ENCODE results near the gene SYNGR1.

SYNGR1 gene

GRCh38 chr22:39381930-39382329 is 32.1 kb downstream of the SYNGR1 start:
- TF ChIP-seq GATA1 (IDR thresholded peaks at IDR 0.05; ENCODE audit: low read depth, low read length) (no peak), POLR2A (IDR thresholded peaks at IDR 0.05; ENCODE audit: low read length) (no peak)

GRCh38 chr22:39382410-39382809 is 32.6 kb downstream of the SYNGR1 start:
- DNase-seq = no peak
- no peak for TF ChIP-seq POLR2A (IDR thresholded peaks at IDR 0.05; ENCODE audit: low read length)
- no peak for TF ChIP-seq GATA1 (IDR thresholded peaks at IDR 0.05; ENCODE audit: low read depth, low read length)

More at GRCh38 chr22:39381930-39382329, 32.1 kb downstream of the SYNGR1 start:
- DNase-seq = no peak

GRCh38 chr22:39383841-39384625 is 34.2 kb downstream of the SYNGR1 start:
- no peak for TF ChIP-seq POLR2A (IDR thresholded peaks at IDR 0.05; ENCODE audit: low read length)
- no peak for TF ChIP-seq GATA1 (IDR thresholded peaks at IDR 0.05; ENCODE audit: low read depth, low read length)
- DNase-seq = no peak

- TF ChIP-seq POLR2A (IDR thresholded peaks at IDR 0.05; ENCODE audit: low read length) = no peak
- DNase-seq = peak; percentile 28 to 34
Measured at GRCh38 chr22:39384750-39385480, 35.1 kb downstream of the SYNGR1 start.

- TF ChIP-seq POLR2A (IDR thresholded peaks at IDR 0.05; ENCODE audit: low read length) = no peak
- no peak for TF ChIP-seq GATA1 (IDR thresholded peaks at IDR 0.05; ENCODE audit: low read depth, low read length)
- peak; percentile 74 to 84 for DNase-seq
Measured at GRCh38 chr22:39388261-39389011, 38.6 kb downstream of the SYNGR1 start.

- TF ChIP-seq POLR2A (IDR thresholded peaks at IDR 0.05; ENCODE audit: low read length) = no peak
- TF ChIP-seq GATA1 (IDR thresholded peaks at IDR 0.05; ENCODE audit: low read depth, low read length) = no peak
- DNase-seq = no peak
Measured at GRCh38 chr22:39389420-39389819, 39.6 kb downstream of the SYNGR1 start.

- TF ChIP-seq GATA1 (IDR thresholded peaks at IDR 0.05; ENCODE audit: low read depth, low read length) = no peak
- DNase-seq = no peak
Measured at GRCh38 chr22:39392341-39392948, 42.7 kb downstream of the SYNGR1 start.

GRCh38 chr22:39395936-39396796 is 46.4 kb downstream of the SYNGR1 start:
- DNase-seq = no peak
- TF ChIP-seq POLR2A (IDR thresholded peaks at IDR 0.05; ENCODE audit: low read length) = no peak
- no peak for TF ChIP-seq GATA1 (IDR thresholded peaks at IDR 0.05; ENCODE audit: low read depth, low read length)

GRCh38 chr22:39396797-39397195 is 47.0 kb downstream of the SYNGR1 start:
- no peak for DNase-seq
- TF ChIP-seq GATA1 (IDR thresholded peaks at IDR 0.05; ENCODE audit: low read depth, low read length) (no peak), POLR2A (IDR thresholded peaks at IDR 0.05; ENCODE audit: low read length) (no peak)

- TF ChIP-seq GATA1 (IDR thresholded peaks at IDR 0.05; ENCODE audit: low read depth, low read length) = no peak
- TF ChIP-seq POLR2A (IDR thresholded peaks at IDR 0.05; ENCODE audit: low read length) = no peak
- no peak for DNase-seq
Measured at GRCh38 chr22:39401301-39401631, 51.5 kb downstream of the SYNGR1 start.

GRCh38 chr22:39405346-39406085 is 55.7 kb downstream of the SYNGR1 start:
- no peak for DNase-seq
- TF ChIP-seq POLR2A (IDR thresholded peaks at IDR 0.05; ENCODE audit: low read length) (no peak), GATA1 (IDR thresholded peaks at IDR 0.05; ENCODE audit: low read depth, low read length) (no peak)

GRCh38 chr22:39408173-39408572 is 58.4 kb downstream of the SYNGR1 start:
- TF ChIP-seq POLR2A (IDR thresholded peaks at IDR 0.05; ENCODE audit: low read length) = no peak
- no peak for TF ChIP-seq GATA1 (IDR thresholded peaks at IDR 0.05; ENCODE audit: low read depth, low read length)
- DNase-seq = no peak
